NCI-H128 (cell line): ENCODE measurements around the gene IFITM10.
"Not testable (repeated sequence)": the region's sequence is repeated elsewhere in the genome, so short reads cannot be mapped to it uniquely, and the experiment has no call there.

Experiments
- DNase-seq: peaks from one replicate; lab custom pipeline; 2025; ENCODE audit not compliant: unreplicated experiment; lab: John Stamatoyannopoulos, UW

The IFITM10 gene

GRCh38 chr11:1693327-1694063, 56.9 kb downstream of the IFITM10 start:
- peak; percentile 63 for DNase-seq

DNA sequence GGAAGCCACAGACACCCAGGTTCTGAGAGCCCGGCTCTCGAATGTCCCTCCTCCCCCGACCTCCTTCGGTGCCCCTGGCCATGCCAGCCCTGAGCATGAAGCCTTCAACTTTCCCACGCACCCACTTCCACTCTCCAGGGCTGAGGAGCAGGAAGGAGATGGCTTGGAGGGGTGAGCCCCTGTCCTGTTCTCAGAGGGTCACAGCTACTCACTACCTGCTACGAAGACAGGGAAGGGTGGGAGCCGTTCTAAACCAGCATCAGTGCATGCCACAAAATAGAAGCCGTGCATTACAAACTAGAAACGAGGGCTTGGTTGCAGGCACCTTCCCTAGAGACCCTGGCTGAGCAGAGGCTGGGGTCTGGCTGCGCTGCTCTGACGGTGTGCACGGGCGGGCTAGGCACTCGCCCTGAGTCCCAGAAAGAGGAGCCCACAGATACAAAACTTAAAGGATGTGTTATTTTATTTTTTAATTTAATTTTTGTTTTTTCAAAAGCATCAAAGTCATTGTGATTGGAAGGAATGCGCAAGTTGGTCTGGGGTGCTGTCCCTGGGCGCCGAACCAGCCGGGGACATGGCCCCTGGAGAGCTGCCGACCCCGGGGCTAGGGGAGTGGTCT, 57.6 kb downstream of the IFITM10 start:
- no peak for DNase-seq

DNA sequence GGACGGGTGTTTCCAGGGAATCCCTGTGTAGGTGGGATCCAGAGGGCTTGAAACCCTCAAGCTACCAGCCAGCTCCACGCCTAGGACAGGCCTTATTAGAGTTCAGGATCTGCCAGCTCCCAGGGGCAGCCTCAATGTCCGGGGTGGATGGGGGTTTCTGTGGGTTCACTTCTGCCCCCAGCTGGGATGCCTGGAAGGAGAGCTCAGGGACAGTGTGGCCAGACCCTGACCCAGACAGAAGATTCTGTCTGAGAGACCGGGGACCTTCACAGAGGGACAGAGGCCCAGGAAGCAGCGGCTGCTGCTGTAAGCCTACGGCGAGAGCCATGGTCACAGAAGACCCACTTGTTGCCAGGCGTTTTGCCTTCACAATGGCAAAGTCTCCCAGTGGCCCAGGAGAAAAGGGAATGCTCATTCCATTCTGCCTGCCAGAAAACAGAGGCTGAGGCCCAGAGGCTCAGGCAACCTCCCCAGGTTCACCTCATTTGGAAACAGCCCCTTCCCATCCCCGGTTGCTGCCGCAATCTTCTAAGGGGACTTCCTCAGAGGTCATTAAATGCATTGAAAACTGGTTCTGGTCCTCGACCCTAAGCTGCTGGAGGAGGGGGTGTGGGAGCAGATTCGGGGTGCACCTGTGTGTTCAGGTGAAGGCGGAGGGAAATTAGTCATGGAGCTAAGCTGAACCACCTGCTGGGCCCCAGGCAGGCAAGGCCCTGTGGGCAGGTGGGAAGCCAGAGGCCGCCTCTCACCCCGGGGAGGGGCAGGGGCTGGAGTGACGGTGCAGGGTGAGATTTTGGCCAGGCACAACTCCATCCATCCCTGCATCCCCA, 58.3 kb downstream of the IFITM10 start:
- DNase-seq = no peak

GRCh38 chr11:1691026-1691877, 59.1 kb downstream of the IFITM10 start:
- no peak for DNase-seq

GRCh38 chr11:1690167-1691025, 60.0 kb downstream of the IFITM10 start:
- DNase-seq = no peak

GRCh38 chr11:1689250-1690166, 60.9 kb downstream of the IFITM10 start:
- not testable (repeated sequence) for DNase-seq

GRCh38 chr11:1688336-1688947, 62.0 kb downstream of the IFITM10 start:
- not testable (repeated sequence) for DNase-seq

DNA sequence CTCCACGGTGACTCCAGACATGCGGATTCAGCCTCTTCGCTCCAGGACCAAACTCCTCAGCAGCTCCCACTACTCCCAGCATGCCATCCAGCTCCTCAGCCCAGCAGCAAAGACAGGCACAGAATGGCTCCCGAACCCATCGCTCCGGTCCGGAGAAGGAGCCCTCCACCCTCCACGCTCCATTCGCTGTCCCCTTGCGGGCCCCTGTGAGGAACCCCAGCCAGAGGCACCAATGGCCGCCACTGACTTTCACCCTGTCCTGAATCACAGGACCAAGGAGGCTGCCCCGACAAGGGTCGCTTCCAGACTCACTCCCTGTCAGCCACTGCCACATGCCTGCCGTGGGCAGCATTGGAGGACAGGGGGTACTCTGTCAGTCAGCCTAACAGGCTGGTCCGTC, 64.2 kb downstream of the IFITM10 start:
- DNase-seq = not testable (repeated sequence)

- not testable (repeated sequence) for DNase-seq
These were observed 65.2 kb downstream of the IFITM10 start for GRCh38 chr11:1684886-1685874.

GRCh38 chr11:1683904-1684572, 66.4 kb downstream of the IFITM10 start:
- DNase-seq = not testable (repeated sequence)

- DNase-seq = not testable (repeated sequence)
These were observed 67.2 kb downstream of the IFITM10 start for GRCh38 chr11:1683216-1683615.
